ENCODE data around the gene KRTAP5-2.
"Not testable (repeated sequence)": the region's sequence is repeated elsewhere in the genome, so short reads cannot be mapped to it uniquely, and the experiment has no call there.

KRTAP5-2 gene

DNA sequence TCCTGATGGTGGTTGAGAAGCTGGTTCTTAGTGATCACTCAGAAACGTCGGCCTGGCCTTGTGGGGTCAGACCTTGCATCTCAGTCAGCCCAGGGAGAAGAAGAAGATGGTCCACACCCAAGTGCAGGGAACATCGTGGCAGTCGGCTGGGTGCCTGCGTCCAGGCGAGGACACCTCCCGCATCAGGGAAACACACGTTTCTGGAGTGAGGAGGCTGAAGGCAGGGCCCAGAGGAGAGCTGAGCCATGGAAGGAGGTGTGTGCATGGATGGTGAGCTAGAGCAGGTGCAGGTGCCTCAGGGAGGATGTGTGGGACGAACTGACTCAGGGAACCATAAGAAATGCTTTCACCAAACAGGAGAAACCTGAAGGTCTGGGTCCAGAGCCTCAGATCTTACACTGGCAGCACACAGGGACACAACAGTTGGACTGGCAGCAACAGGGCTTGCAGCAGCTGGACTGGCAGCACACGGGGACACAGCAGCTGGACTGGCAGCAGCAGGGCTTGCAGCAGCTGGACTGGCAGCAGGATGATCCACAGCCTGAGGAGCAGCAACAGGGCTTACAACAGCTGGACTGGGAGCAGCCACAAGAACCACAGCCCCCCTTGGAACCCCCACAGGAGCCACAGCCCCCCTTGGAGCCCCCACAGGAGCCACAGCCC lies 632 bp downstream of the KRTAP5-2 start:
- FAIRE-seq, result no peak
- no peak for DNase-seq (ENCODE audit: extremely low spot score, insufficient read length, low read depth)

DNA sequence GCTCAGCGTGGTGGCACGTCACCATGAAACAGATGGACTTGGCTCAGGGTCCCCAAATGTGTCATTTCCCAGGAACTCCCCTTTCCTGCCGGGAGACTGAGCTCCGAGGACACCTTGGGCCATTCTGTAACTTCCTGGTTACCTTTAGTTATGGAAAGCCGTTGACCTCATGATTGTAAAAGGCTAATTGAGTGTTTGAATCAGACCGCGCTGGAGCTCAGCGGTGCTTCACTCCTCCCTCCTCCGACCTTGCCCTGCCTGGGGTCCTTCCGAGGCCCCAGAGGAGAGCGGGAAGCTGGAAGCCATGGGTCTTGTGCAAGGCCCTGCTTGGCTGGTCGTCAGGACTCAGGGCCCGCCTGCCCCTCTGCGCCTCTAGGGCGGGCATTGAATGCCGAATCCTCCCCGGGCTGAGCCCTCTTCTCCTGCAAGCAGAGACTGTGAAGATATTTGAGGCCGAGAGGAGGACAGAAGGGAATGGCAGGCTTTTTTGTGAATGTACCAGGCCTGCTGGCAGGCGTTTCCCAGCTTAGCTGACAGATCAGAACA lies 1.4 kb downstream of the KRTAP5-2 start:
- DNase-seq (ENCODE audit: extremely low spot score, insufficient read length, low read depth); FAIRE-seq: not testable (repeated sequence)

DNA sequence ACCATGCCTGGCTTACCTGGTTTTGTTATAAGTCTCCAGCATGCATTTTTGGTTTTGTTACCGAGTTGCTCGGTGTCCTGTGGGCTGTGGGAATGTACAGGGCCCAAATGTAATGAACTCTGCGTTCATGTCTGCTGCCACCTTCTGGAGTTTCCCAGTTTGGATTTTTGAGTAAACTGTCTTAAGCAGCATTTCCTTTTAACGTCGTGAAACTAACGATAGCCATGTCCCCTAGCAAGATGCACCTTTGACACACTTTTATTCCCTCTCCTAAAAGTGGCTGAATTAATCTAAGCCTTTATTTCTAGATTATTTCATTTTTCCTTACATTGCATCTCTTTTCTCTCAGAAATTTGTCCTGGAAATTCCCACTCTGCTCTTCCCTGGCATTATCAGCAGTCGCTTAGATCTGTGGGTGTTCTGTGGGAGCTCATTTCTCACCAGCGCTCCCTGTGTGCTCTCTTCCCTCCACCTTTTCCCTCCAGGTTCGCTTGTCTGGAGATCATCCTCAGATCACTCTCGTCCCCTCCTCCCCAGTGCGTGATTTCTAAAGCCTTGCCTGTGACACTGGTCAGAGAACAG lies 2.0 kb downstream of the KRTAP5-2 start:
- not testable (repeated sequence) for FAIRE-seq; DNase-seq (ENCODE audit: extremely low spot score, insufficient read length, low read depth)

DNA sequence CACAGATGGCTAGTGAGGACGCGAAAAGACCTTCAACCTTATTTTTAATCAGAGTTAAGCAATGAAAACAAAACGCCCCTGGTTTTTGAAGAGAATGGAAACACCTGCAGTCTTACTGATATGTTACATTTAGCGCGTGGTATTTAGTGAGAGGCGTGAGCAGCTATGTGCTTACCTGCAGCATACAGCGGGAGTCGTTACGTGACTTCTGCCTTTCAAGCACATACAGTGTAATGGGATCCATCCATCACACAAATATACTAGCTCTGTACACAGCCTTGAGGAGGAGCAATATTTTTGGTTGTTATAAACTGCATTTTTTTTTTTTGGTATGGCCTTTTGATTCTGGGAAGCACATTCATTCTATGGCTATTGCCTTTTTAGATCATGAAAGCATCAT lies 5.5 kb downstream of the KRTAP5-2 start:
- DNase-seq (ENCODE audit: extremely low spot score, insufficient read length, low read depth) (no peak), FAIRE-seq (no peak)

DNA sequence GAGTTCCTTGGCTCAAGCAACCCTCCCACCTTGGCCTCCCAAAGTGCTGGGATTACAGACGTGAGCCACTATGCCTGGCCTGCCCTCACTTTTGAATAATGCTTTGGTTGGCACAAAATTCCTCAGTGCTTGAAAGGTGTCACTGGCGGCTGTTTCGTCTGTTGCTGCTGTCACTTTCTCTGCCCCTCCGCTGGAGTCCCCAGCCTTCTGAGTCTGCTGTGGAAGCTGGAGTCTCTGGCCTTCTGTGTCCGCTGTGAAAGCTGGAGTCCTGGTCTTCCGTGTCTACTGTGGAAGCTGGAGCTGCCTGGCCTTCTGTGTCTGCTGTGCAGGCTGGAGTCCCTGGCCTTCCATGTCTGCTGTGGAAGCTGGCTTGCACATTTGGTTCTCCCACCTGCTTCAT lies 8.1 kb downstream of the KRTAP5-2 start:
- DNase-seq (ENCODE audit: extremely low spot score, insufficient read length, low read depth) (no peak), FAIRE-seq (no peak)

DNA sequence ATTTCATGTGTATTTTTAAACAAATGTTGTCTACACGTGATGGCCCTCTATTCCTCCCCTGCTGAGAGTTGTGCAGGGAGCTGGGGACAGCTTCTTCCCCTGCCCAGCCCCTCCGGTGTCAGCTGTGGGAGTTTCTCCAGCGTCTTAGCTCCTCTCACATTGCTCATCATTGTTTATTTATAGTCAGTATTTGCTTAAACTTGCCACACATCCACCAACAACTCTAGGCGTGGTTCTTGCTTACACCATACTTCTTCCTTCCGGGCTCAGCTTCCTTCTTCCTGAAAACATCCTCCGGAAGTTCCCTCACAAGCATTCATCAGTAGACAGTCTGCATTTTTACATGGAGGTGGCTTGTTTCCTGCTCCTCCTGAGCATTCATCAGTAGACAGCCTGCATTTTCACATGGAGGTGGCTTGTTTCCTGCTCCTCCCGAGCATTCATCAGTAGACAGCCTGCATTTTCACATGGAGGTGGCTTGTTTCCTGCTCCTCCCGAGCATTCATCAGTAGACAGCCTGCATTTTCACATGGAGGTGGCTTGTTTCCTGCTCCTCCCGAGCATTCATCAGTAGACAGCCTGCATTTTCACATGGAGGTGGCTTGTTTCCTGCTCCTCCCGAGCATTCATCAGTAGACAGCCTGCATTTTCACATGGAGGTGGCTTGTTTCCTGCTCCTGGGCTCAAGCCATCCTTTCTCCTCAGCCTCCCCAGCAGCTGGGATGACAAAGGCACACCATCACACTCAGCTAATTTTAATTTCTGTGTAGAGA lies 8.7 kb downstream of the KRTAP5-2 start:
- FAIRE-seq, result peak; percentile 26
- DNase-seq (ENCODE audit: extremely low spot score, insufficient read length, low read depth), result not testable (repeated sequence)

DNA sequence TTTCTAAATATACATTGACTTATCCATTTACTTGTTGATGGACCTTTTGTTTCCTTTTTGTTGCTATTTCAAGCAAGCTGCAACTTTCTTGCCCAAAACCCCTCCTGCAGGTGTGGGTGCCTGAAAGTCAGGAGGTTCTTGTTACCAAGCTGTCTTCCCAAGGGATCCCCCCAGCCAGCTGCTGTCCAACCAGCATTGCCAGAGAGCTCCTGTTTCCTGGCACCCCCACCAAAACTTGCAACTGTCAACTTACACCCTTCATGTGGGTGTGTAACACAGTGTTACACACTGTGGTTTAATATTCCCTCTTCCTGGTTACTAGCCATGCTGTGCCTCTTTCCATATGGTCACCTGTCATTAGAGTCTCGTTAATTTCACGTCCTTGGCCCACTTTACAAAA lies 11.4 kb downstream of the KRTAP5-2 start:
- no peak for FAIRE-seq
- DNase-seq (ENCODE audit: extremely low spot score, insufficient read length, low read depth), result no peak

DNA sequence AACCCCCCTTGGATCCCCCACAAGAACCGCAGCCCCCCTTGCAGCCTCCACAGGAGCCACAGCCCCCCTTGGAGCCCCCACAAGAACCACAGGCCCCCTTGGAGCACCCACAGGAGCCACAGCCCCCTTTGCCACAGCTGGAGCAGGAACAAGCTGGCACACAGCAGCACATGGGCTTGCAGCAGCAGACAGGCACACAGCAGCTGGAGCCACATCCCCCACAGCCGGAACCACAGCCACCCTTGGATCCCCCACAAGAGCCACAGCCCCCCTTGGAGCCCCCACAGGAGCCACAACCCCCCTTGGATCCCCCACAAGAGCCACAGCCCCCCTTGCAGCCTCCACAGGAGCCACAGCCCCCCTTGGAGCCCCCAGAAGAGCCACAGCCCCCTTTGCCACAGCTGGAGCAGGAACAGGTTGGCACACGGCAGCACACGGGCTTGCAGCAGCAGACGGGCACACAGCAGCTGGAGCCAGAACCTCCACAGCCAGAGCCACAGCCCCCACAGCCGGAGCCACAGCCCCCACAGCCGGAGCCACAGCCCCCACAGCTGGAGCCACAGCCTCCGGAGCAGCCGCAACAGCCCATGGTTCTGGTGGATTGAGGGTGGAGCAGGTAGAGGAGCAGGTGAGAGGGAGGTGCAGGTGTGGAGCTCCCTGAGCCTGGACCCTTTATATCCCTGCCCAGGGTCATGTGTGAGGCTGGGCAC lies 13.3 kb downstream of the KRTAP5-2 start, which contains the start of gene KRTAP5-1:
Gene KRTAP5-1, minus strand, starts transcription at position 623 of the 710 bp plus-strand sequence. Its CDS starts 34 bp downstream, at position 589.
- FAIRE-seq; DNase-seq (ENCODE audit: extremely low spot score, insufficient read length, low read depth): not testable (repeated sequence)

DNA sequence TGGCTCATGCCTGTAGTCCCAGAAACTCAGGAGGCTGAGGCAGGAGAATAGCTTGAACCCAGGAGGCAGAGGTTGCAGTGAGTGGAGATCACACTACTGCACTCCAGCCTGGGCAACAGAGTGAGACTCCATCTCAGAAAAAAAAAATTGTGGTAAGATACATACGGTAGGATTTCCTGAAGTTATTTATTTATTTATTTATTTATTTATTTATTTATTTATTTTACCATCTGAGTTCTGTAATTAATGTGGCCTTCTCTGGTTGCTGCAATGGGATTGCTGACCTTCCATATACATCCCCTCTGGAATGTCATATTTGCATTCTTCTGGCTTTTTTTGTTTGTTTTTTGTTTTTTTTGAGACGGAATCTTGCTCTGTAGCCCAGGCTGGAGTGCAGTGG lies 15.2 kb downstream of the KRTAP5-2 start:
- not testable (repeated sequence) for FAIRE-seq; DNase-seq (ENCODE audit: extremely low spot score, insufficient read length, low read depth)

DNA sequence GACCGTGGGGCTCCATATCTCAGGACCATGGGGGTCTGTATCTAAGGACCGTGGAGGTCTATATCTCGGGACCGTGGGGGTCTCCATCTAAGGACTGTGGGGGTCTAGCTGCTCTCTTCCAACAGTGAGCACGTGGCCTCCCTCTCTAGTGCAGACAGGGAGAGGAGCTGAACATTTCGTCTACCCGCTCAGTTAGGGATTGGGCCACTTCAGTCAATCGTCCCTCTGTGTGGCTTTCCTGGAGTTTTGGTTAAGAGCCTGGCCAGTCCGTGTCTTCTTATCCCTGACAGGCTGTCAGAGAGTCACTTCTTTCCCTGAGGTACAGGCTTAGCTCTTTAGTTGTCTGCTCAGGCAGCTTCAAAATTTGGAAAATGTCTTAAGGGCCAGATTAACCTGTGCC lies 16.1 kb downstream of the KRTAP5-2 start:
- DNase-seq (ENCODE audit: extremely low spot score, insufficient read length, low read depth), result no peak
- no peak for FAIRE-seq

DNA sequence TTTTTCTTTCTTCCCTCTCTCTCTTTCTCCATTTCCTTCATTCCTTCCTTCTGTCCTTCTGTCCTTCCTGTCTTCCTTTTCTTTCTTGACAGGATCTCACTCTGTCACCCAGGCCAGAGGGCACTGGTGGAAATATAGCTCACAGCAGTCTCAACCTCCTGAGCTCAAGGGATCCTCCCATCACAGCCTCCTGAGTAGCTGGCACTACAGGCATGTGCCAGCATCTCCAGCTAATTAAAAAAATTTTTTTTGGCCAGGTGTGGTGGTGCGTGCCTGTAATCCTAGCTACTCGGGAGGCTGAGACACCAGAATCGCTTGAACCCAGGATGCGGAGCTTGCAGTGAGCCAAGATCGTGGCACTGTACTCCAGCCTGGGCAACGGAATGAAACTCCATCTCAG lies 21.3 kb downstream of the KRTAP5-2 start:
- FAIRE-seq, result no peak
- no peak for DNase-seq (ENCODE audit: extremely low spot score, insufficient read length, low read depth)

DNA sequence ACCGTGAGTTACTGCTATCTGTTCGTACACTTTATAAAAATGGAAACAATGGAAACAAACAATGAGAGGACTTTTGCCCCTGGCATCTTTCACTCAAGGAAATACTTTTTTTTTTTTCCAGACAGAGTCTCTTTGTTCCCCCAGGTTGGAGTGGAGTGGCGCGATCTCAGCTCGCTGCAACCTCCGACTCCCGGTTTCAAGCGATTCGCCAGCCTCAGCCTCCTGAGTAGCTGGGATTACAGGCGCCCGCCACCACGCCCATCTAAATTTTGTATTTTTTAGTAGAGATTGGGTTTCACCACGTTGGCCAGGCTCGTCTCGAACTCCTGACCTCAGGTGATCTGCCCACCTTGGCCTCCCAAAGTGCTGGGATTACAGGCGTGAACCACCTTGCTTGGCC lies 22.3 kb downstream of the KRTAP5-2 start:
- not testable (repeated sequence) for FAIRE-seq; DNase-seq (ENCODE audit: extremely low spot score, insufficient read length, low read depth)

DNA sequence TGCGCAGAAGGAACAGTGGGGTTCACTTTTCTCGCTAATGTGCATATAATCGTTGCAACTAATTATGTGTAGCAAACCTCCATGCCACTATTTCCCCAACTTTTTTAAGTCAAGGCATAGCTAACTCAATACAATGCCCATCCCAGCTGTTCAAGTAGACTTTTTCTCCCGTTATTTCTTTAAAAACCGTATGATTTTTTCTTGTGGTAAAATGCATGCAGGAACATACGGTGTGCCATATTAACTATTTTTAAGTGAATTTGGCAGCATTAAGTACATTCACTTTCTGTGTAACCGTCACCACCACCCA lies 23.2 kb downstream of the KRTAP5-2 start:
- DNase-seq (ENCODE audit: extremely low spot score, insufficient read length, low read depth) (no peak), FAIRE-seq (no peak)

DNA sequence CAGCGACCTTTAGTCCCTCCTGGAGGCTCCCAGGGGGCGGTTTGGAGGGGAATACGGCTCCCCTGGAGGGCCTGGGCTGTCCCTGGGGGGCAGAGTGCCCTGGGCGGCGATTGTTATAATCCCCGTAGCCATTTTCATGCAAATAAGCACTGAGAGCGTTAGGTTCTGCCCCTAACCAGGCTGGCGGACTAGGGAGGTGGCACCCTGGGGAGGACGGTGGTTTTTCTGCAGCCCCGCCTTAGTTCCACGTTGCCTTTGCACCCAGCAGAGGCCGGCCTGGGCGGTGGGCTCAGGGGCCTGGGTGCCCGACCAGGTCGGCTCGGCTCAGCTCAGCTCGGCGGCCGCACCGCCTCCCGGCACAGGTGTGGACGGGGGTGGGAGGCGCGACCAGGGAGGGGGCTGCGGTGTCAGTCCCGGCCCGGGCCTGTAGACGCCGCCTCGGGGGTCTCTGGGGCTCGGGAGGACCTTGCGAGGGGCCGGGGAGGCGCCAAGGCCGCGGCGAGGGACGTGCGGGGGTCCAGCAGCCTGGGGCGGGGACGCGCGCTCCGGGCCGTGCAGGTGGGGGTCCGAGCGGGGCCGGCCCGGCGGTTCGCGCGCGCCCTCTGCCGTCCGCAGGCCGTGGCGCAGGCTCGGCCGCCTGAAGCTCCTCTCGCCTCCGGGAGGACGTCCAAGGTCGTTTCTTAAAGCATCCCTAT lies 23.7 kb downstream of the KRTAP5-2 start:
- DNase-seq (ENCODE audit: extremely low spot score, insufficient read length, low read depth) (peak; percentile 47), FAIRE-seq (no peak)

DNA sequence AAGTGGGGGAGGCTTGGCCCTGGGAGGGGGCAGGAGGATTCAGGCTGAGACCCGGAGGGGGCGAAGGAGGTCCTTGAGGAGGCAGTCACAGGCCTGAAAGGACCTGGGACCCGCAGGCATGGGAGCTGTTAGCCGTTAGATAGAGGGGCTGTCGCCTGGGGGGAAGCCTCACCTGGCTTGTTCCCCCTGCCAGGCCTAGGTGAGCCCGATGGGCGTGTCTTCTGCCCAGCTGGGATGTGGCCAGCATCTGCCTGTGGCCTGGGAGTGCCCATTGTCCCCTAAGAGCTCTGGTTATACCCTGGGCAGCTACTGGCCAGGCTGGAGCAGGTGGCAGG lies 24.2 kb downstream of the KRTAP5-2 start:
- FAIRE-seq, result no peak
- no peak for DNase-seq (ENCODE audit: extremely low spot score, insufficient read length, low read depth)

DNA sequence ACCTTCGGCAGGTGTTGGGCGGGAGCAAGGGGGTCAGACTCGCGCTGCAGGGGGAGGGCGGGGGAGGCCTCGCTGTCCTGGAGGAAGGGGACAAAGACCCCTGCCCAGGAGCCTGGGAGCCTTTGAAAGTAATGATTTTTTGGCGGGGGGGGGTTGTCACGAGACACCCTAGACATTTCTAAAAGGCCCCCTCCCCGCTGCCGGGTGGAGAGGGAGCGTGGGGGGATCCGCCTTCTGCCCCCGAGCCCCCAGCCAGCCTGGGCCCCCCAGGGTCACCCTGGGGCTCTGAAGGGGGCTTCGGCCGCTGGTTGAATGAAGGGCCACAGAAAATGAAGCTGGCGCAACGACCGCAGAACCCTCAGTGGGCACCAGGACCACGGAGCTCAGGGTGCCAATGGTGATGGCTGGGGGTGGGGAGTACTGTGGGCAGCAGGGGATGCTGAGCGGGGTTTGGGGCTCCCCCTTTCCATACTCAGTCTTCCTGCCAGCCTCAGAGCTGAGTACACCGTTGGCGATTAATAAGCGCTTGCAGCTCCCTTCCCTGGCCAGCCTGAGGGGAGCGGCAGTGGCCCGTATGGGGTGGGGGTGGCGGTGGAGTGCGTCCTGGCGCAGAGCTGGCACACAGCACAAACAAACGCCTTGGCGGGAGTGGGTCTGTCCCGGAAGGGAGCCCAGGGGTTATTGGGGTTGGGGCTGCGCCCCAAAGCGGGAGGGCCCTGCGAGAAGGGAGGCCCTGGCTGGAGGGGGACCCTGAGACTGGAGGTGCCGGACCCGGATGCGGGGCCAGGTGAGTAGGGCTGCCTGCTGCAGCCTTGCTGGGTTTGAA lies 24.8 kb downstream of the KRTAP5-2 start:
- DNase-seq (ENCODE audit: extremely low spot score, insufficient read length, low read depth), result no peak
- FAIRE-seq, result no peak

DNA sequence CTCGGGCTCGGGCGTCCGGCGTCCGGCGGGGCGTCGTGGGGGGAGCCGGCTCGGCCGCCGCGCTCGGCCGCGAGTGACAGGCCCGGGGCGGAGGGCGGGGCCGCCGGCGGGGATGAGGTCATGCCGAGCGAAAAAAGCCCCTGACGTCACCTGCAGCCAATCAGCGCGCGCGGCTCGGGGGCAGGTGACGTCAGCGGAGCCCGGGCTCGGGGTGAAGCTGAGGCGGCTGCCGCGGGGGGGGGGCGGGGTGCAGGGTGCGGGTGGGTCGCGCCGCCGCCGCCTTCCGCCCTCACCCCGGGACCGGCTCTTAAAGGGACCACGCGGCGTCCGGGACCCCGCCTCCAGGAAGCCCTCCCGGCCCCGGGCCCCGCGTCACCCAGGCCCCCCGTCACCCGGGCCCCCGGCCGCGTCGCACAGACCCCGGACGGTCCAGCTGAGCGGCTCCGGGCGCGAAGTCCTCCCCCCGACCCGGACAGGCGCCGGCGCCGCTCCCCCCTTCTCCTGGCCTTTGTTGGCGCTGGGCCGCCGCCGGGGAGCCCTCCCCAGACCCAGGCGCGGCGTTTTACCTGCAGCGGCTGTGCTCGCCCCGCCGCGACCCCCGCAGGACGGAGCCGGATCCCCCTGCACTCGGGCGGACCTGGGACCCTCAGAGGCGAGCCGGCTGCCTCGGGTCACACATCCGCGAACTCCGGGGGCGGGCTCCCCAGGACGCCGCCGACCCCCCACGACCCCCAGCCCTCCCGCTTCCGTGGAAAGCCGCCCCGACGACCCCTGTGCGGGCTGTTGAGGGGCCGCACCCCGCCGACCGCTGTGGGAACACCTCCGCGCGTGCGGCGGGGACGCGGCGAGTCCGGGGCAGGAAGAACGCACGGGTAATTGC lies 25.7 kb downstream of the KRTAP5-2 start, which contains the start of gene DUSP8:
Gene DUSP8, minus strand, starts transcription at position 75 of the 880 bp plus-strand sequence. CDS start 6,445 bp downstream, outside the sequence.
- no peak for FAIRE-seq
- peak; percentile 81 for DNase-seq (ENCODE audit: extremely low spot score, insufficient read length, low read depth)

DNA sequence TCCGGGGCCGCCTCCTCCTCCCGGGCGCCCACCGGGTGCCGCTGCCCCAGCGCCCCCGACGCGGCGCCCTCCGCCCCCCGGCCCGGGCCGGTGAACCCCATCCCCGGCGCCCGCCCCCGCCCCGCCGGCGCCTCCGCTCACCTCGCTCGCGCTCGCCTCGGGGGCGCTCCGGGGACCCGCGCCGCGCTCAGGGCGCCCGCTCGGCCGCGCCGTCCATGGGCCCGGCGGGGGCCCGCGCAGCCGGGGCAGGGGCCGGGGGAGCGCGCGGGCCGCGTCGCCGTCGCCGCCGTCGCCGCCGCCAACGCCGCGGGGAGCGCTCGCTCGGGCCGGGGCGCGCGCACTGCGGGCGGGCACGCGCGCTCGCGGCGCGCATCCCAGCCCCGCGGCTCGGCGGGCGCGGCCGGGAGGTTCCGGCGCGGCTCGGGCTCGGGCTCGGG lies 26.3 kb downstream of the KRTAP5-2 start:
- no peak for FAIRE-seq
- no peak for DNase-seq (ENCODE audit: extremely low spot score, insufficient read length, low read depth)

All from GM18507 (cell line).